Measurements from ENCODE around the gene FGF8. TPM values are rescaled to one million over a fixed set of nuclear protein-coding genes. Genes with fewer than 3 reads are reported as not detected.
A peak's percentile ranks its signal among the peaks of the same experiment; 100 is the strongest.

The FGF8 gene
- polyA plus RNA-seq, 1 donor, result not detected

- H3K36me3 ChIP-seq (ENCODE audit: control insufficient read depth, insufficient read depth, low read length), result no peaks in the 10 kb centered on the region
- DNase-seq, result peak; percentile 37 to 75
- H3K9me3 ChIP-seq (ENCODE audit: control insufficient read depth, low read depth, low read length), result no peaks in the 10 kb centered on the region
- no peak overlapping the region for H3K27ac ChIP-seq (ENCODE audit: low read length)
- WGBS (ENCODE audit: insufficient coverage, low lambda C conversion rate), result 0% methylated on average over 1 of the region's 8 CpGs
- H3K27me3 ChIP-seq (ENCODE audit: control insufficient read depth, insufficient read depth, low read length), result no peaks in the 10 kb centered on the region
- H3K4me1 ChIP-seq (ENCODE audit: control insufficient read depth, insufficient read depth, low read length), result peaks cover 7% of the 10 kb centered on the region
- H3K4me3 ChIP-seq (ENCODE audit: low read length), result no peak overlapping the region
Measured at GRCh38 chr10:101725296-101726114, 50.4 kb downstream of the FGF8 start.

DNA sequence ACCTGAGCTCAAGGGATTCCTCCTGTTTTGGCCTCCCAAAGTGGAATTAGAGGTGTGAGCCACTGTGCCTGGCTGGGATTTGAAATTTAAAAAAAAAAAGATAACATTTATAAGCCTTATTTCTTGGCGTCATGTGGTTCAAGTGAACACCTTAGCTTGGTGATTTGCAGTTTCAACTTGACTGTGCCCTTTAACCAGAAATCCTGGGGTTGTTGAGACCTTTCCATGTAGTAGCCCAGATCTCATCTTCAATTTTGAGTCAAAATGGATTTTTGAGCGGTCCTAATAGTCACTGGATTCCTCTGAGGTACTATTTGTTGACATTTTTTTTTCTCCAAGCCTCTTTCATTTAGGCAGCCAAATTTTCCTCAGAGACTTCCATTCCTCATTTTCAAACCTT lies 51.5 kb downstream of the FGF8 start:
- no peaks in the 10 kb centered on the region for H3K9me3 ChIP-seq (ENCODE audit: control insufficient read depth, low read depth, low read length)
- H3K27me3 ChIP-seq (ENCODE audit: control insufficient read depth, insufficient read depth, low read length), result no peaks in the 10 kb centered on the region
- peaks cover 7% of the 10 kb centered on the region for H3K4me1 ChIP-seq (ENCODE audit: control insufficient read depth, insufficient read depth, low read length)
- no peak for DNase-seq
- no CpG with 5 or more reads among the region's 2 CpGs for WGBS (ENCODE audit: insufficient coverage, low lambda C conversion rate)
- no peak overlapping the region for H3K4me3 ChIP-seq (ENCODE audit: low read length)
- H3K27ac ChIP-seq (ENCODE audit: low read length), result no peak overlapping the region
- no peaks in the 10 kb centered on the region for H3K36me3 ChIP-seq (ENCODE audit: control insufficient read depth, insufficient read depth, low read length)

GRCh38 chr10:101723176-101723575 lies 52.7 kb downstream of the FGF8 start:
- H3K27me3 ChIP-seq (ENCODE audit: control insufficient read depth, insufficient read depth, low read length), result no peaks in the 10 kb centered on the region
- H3K4me1 ChIP-seq (ENCODE audit: control insufficient read depth, insufficient read depth, low read length), result peaks cover 7% of the 10 kb centered on the region
- H3K27ac ChIP-seq (ENCODE audit: low read length), result no peak overlapping the region
- no peaks in the 10 kb centered on the region for H3K36me3 ChIP-seq (ENCODE audit: control insufficient read depth, insufficient read depth, low read length)
- H3K9me3 ChIP-seq (ENCODE audit: control insufficient read depth, low read depth, low read length), result no peaks in the 10 kb centered on the region
- H3K4me3 ChIP-seq (ENCODE audit: low read length), result no peak overlapping the region
- WGBS (ENCODE audit: insufficient coverage, low lambda C conversion rate), result no CpG with 5 or more reads among the region's 3 CpGs
- DNase-seq, result no peak

DNA sequence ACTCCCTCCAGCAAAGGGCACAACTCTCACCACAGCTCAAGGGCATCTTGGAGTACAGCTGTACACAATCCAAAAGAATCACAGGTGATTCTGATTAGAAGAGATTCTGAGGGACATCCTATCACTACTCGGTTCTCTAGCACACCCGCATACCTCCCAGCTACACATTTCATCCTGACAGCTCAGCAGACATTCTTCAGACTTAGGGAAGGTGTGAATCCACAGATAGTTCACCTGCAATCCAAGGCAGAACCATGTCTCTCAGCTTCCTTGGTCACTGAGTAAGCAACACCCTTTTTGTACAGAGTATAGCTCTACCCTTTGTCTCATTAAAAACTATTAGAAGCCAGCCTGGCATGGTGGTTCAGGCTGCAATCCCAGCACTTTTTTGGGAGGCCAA lies 54.1 kb downstream of the FGF8 start:
- no peaks in the 10 kb centered on the region for H3K9me3 ChIP-seq (ENCODE audit: control insufficient read depth, low read depth, low read length)
- no peaks in the 10 kb centered on the region for H3K27me3 ChIP-seq (ENCODE audit: control insufficient read depth, insufficient read depth, low read length)
- H3K4me3 ChIP-seq (ENCODE audit: low read length), result no peak overlapping the region
- no peak overlapping the region for H3K27ac ChIP-seq (ENCODE audit: low read length)
- no peaks in the 10 kb centered on the region for H3K36me3 ChIP-seq (ENCODE audit: control insufficient read depth, insufficient read depth, low read length)
- H3K4me1 ChIP-seq (ENCODE audit: control insufficient read depth, insufficient read depth, low read length), result peaks cover 7% of the 10 kb centered on the region
- no CpG with 5 or more reads among the region's 2 CpGs for WGBS (ENCODE audit: insufficient coverage, low lambda C conversion rate)
- no peak for DNase-seq

DNA sequence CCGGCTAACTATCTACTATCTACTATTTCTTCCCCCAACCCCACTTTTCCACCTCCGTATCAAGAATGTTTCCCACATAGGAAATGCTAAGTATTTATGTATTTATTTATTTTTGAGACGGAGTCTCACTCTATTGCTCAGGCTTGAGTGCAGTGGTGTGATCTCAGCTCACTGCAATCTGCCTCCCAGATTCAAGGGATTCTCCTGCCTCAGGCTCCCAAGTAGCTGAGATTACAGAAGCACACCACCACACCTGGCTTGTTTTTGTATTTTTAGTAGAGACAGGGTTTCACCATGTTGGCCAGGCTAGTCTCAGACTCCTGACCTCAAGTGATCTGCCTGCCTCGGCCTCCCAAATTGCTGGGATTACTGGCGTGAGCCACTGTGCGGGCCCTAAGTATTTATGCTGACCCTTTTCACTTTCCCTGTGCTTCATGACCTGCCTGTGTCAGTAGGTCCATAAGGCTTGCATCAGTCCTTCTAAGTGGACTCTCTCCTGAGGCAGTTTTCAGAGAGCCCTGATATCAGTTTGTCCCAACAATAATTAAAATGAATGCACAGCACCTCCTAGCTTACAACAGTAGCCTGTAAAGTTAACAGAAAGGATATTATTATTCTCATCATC lies 55.2 kb downstream of the FGF8 start:
- H3K36me3 ChIP-seq (ENCODE audit: control insufficient read depth, insufficient read depth, low read length), result no peaks in the 10 kb centered on the region
- H3K27ac ChIP-seq (ENCODE audit: low read length), result no peak overlapping the region
- H3K4me1 ChIP-seq (ENCODE audit: control insufficient read depth, insufficient read depth, low read length), result peaks cover 3% of the 10 kb centered on the region
- no peak overlapping the region for H3K4me3 ChIP-seq (ENCODE audit: low read length)
- 100% methylated on average over 1 of the region's 6 CpGs for WGBS (ENCODE audit: insufficient coverage, low lambda C conversion rate)
- no peak for DNase-seq
- H3K9me3 ChIP-seq (ENCODE audit: control insufficient read depth, low read depth, low read length), result no peaks in the 10 kb centered on the region
- H3K27me3 ChIP-seq (ENCODE audit: control insufficient read depth, insufficient read depth, low read length), result no peaks in the 10 kb centered on the region

Other genes starting within 250 kb of the FGF8 start
- gene POLL, start 187.9 kb downstream of the FGF8 start, polyA plus RNA-seq, result 31.4 TPM
- 17.4 TPM for gene DPCD, start 187.8 kb downstream of the FGF8 start, polyA plus RNA-seq
- 45.7 TPM for gene FBXW4, start 80.9 kb downstream of the FGF8 start, polyA plus RNA-seq
- gene NPM3, start 7.3 kb upstream of the FGF8 start, polyA plus RNA-seq, result 45.2 TPM
- gene OGA, start 42.3 kb upstream of the FGF8 start, polyA plus RNA-seq, result 129 TPM
- 21.2 TPM for gene KCNIP2, start 67.7 kb upstream of the FGF8 start, polyA plus RNA-seq

All from large intestine (tissue), 3 donors.